Fibroblast of gingiva (primary cell): ENCODE data around the gene PREX1.

Experiments
- DNase-seq: peaks from one replicate; pipeline ENCODE4 v3.0.0-alpha.2; 2011; ENCODE audit warnings: low read depth

PREX1 gene

GRCh38 chr20:48698507-48699267 lies 129.1 kb downstream of the PREX1 start:
- DNase-seq = no peak

GRCh38 chr20:48697845-48698491 lies 129.8 kb downstream of the PREX1 start:
- DNase-seq = peak; percentile 81

DNA sequence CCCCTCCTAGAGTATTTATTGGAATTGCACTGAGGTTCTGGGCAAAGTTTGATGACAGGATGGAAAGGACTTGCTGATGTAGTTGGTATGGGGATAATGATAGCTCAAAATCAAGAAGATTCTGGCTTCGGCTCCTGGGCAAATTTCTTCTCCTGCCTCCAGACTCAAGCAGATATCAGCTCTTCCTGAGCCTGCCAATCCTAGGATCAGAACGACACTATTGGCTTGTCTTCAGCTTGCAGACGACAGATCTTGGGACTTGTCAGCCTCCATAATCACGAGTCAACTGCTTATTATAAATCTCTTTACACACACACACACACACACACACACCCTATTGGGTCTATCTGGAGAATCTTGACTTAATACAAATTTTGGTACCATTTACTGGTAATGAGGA lies 131.1 kb downstream of the PREX1 start:
- no peak for DNase-seq

GRCh38 chr20:48695738-48696137 lies 132.1 kb downstream of the PREX1 start:
- DNase-seq = no peak

- DNase-seq = no peak
Measured at GRCh38 chr20:48695255-48695654, 132.5 kb downstream of the PREX1 start.

DNA sequence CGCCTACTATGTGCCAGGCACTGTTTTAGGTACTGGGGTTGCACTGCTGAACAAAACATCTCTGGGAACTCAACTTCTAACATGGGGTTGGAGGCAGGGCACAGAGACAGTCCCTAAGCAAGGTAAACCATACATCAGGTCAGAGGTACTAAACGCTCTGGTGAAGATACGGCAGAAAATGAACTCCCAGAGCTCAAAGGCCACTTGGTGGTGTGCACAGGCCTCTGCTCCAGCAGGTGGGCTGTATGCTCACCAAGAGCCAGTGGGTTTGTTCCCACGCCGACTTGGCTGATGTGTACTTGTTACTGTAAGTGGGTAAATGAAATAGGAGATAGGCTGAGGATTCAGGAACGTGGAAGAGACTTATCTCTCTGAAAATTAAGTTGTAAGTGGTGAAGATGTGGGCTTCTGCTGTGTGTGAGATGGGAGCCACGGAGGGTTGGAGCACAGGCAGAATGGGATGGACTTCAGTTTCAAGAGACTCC lies 133.4 kb downstream of the PREX1 start:
- DNase-seq = no peak

DNA sequence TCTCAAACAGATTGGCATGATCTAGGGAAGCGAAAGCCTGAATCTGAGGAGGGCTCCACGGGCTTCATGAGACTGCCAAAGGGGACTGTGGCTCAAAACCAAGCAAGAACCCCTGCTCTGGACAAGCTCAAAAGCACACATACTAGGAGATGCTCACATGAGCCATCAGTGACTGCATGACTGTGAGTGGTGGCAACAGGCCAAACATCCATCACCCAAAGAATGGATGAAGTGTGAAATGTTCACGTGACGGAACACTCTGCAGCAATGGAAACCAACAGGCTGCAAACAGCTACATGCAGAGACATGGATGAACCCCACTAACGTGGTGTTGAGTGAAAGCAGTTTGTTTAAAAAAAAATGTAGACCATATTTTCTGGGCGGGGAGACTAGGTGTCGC lies 136.3 kb downstream of the PREX1 start:
- DNase-seq = no peak

GRCh38 chr20:48690888-48691287 lies 136.9 kb downstream of the PREX1 start:
- DNase-seq = no peak

DNA sequence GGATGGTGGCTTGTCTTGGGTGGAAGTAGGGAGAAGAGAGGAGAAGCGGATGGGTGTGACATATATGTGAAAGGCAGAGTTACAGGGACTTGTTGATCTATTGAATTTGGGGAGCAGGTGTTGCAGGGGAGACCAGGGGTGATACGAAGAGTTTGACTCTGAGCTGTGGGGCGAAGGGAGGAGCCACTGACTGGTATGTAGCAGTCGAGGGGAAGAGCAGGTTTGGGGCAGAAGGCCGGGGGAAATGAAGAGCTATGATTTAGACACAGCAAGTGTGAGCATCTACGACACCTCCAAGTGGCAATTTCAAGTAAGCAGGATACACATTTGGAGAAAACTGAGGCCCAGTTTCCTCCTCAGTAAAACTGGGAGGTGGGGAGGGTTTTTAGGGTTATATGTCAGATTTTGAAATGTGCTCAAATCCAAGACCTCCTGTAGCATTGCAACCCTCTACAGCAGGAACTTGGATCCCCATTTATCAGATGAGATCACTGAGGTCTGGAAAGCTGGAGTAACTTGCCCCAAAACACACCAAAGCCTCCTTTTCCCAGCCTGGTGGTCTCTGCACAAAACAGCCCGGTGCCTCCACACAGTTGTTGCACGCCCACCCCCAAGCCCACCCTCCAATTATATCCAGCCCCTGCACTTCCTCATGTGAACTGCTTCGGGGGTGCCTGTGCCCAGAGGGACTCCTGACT lies 137.8 kb downstream of the PREX1 start:
- DNase-seq = no peak

- DNase-seq = no peak
Measured at GRCh38 chr20:48689388-48689787, 138.4 kb downstream of the PREX1 start.

GRCh38 chr20:48688579-48688978 lies 139.2 kb downstream of the PREX1 start:
- DNase-seq = no peak

GRCh38 chr20:48687117-48687800 lies 140.5 kb downstream of the PREX1 start:
- DNase-seq = no peak

GRCh38 chr20:48686238-48687116 lies 141.3 kb downstream of the PREX1 start:
- DNase-seq = peak; percentile 66

DNA sequence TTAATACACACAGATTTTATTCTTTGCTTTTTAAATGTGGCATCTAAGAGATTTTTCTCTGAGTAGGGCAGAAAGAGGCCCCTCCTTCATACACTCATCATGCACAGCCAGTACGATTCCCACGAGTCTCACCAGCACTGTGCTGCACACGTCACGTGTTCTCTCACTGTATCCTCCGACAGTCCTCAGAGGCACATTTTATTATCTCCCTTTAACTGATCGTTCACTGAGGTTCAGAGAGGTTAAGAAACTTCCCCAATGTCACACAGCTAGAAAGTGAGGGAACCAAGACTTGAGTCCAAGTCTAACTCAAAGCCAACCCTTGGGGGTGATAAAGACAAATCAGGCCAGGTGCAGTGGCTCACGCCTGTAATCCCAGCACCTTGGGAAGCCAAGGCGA lies 142.5 kb downstream of the PREX1 start:
- DNase-seq = no peak

DNA sequence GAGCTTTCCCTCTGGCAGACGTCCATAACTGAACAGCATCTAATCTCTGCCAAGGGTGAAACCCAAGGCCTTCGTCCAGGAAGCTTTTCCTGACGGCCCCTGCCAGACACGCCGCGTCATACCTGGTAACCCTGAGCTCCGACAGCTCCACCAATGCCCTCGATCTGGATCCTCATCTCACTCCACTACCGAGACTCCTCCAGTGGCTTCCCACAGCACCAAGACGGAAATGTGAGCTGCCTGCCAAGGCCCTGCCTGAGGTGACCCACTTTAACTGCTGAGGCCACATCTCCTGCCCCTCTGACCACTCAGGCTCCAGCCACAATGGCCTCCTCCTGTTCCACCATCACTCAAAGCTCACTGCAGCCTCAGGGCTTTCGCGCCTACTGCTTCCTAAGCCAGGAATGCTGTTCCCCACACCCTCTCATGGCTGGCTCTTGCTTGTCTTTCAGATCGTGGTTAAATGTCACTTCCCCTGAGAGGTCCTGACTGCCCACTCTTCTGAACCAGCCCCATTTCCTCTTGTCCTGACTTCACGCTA lies 143.2 kb downstream of the PREX1 start:
- DNase-seq = no peak

- no peak for DNase-seq
Measured at GRCh38 chr20:48683467-48684175, 144.2 kb downstream of the PREX1 start.

DNA sequence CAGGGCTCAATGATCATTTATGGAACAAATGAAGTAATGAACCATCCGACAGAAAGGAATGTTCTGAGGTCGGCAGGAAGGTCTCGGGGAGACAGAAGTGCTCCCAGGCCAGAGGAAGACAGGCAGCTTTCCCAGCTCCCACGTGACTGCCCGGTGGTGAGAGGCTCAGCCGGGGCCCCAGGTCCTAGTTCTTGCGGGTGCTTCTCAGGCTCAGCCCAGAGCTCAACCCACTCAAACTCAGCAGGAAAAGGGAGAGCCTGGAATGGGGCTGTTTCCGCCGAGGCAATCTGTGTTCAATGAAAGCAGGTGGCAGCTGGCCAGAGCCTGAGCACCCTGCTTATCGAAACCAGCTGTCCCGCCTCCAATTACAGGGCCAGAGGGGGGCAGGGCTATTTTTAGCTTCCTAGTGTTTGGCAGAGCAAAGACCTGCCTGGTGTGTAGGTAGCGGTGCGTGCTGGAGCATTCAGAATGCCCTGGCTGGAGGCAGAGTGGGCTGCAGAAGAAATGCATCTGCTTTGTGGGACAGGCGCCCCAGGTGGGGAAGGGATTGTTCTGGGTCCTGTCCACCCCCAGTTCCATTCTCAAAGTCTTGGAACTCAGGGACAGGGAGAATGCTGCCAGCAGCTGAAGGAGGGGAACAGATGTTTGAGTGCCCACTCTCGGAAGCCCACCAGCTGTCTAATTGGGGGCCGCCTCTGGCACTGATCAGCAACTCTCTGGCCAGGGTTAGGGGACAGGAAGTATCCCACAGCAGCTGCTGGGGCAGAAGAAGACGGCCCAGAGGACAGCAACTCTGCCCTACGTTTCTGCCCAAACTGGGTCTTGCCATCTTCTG lies 145.1 kb downstream of the PREX1 start:
- DNase-seq = peak; percentile 98

- DNase-seq = no peak
Measured at GRCh38 chr20:48681873-48682426, 145.8 kb downstream of the PREX1 start.

- DNase-seq = peak; percentile 60
Measured at GRCh38 chr20:48681201-48681872, 146.5 kb downstream of the PREX1 start.
